GM12878 (cell line): ENCODE results near the gene ABL2. TPM values are rescaled to one million over a fixed set of nuclear protein-coding genes. Genes with fewer than 3 reads are reported as not detected.
A peak's percentile ranks its signal among the peaks of the same experiment; 100 is the strongest.

Source experiments
- ATAC-seq: fragments of 200-7000 bp; cut with Tn5 transposase; 3 replicates; pipeline ENCODE4 v1.9.1; 2020; ENCODE audit warnings: mild to moderate bottlenecking, moderate library complexity
- BruUV-seq: library from RNA; stranded (reverse); fragments of 400-500 nt; replicated peaks from 2 replicates; lab custom pipeline; 2021; lab: Mats Ljungman, UMichigan
- CTCF ChIA-PET: fragments of 300-600 bp; sonication (Branson Sonifier 250); formaldehyde crosslinking; extraction: SDS; loops from one replicate; lab custom pipeline; 2021; ENCODE audit warnings: inconsistent platforms; lab: Yijun Ruan, JAX
- POLR2A ChIA-PET: fragments of 350-600 bp; formaldehyde crosslinking; extraction: SDS; loops from one replicate; lab custom pipeline; 2021; ENCODE audit warnings: inconsistent platforms; lab: Charles Lee
- RAD21 ChIA-PET: fragments of 300-600 bp; sonication (Branson Sonifier 250); formaldehyde crosslinking; loops from one replicate; lab custom pipeline; 2023; ENCODE audit warnings: antibody characterized with exemption; ENCODE audit not compliant: unreplicated experiment; lab: Charles Lee
- SMC1A ChIA-PET: fragments of 300-600 bp; sonication (Branson Sonifier 250); formaldehyde crosslinking; loops from one replicate; lab custom pipeline; 2023; ENCODE audit not compliant: unreplicated experiment, uncharacterized antibody; lab: Charles Lee
- DNase-seq: peaks from one replicate; pipeline ENCODE4 v3.0.0-alpha.2; 2011; ENCODE audit warnings: low read depth, low spot score
- FAIRE-seq: peaks from 3 replicates; lab custom pipeline; 2011; peaks lifted over from hg19 to GRCh38; lab: Jason Lieb, UNC
- H2AFZ ChIP-seq: 2 replicates; pipeline ENCODE4 v1.6.0; 2011; ENCODE audit warnings: low read depth, low read length, control low read depth; ENCODE audit not compliant: control insufficient read depth
- H3K27ac ChIP-seq: 2 replicates; pipeline ENCODE4 v1.5.1; 2011; ENCODE audit warnings: control low read depth; ENCODE audit not compliant: control insufficient read depth, insufficient read depth
- H3K27me3 ChIP-seq, 2 experiments: replicated peaks in 1 of 2; 2 replicates each; pipeline versions ENCODE4 v1.6.0 to v1.6.1; 2011; ENCODE audit warnings: low read length in 1 of 2; ENCODE audit not compliant: control insufficient read depth in 2 of 2, insufficient read depth in 2 of 2
- H3K36me3 ChIP-seq, 2 experiments: 2 replicates each; pipeline ENCODE4 v1.5.1; 2011; ENCODE audit warnings: low read length in 1 of 2; ENCODE audit not compliant: control insufficient read depth in 2 of 2, insufficient read depth in 2 of 2
- H3K4me1 ChIP-seq: 2 replicates; pipeline ENCODE4 v1.6.1; 2011; ENCODE audit warnings: mild to moderate bottlenecking, low read length, moderate library complexity, mixed read lengths; ENCODE audit not compliant: control insufficient read depth, insufficient read depth
- H3K4me2 ChIP-seq: 2 replicates; pipeline ENCODE4 v1.6.0; 2011; ENCODE audit warnings: control low read depth; ENCODE audit not compliant: control insufficient read depth, insufficient read depth
- H3K4me3 ChIP-seq: fragments of 200-600 bp; sonication (generic); 2 replicates; pipeline ENCODE4 v1.5.1; 2016
- H3K79me2 ChIP-seq: 2 replicates; pipeline ENCODE4 v1.6.0; 2011; ENCODE audit warnings: low read length; ENCODE audit not compliant: control insufficient read depth, insufficient read depth
- H3K9ac ChIP-seq: 2 replicates; pipeline ENCODE4 v1.8.0; 2011; ENCODE audit warnings: low read length, control low read depth, mixed read lengths; ENCODE audit not compliant: control insufficient read depth, insufficient read depth
- H3K9me3 ChIP-seq: replicated peaks from 3 replicates; pipeline ENCODE4 v1.5.1; 2011; ENCODE audit warnings: mild to moderate bottlenecking, low read length; ENCODE audit not compliant: control insufficient read depth, insufficient read depth
- H4K20me1 ChIP-seq: 2 replicates; pipeline ENCODE4 v1.6.0; 2011; ENCODE audit not compliant: control insufficient read depth, insufficient read depth
- CTCF ChIP-seq, 3 experiments: IDR thresholded peaks in 2 of 3; conservative IDR thresholded peaks in 1 of 3; 2 replicates each; pipeline ENCODE4 v1.5.1; 2011; ENCODE audit warnings: low read depth in 3 of 3, low read length in 3 of 3, mild to moderate bottlenecking in 3 of 3, control low read depth in 2 of 3, moderate library complexity in 2 of 3, inconsistent platforms in 1 of 3, mixed read lengths in 1 of 3; ENCODE audit not compliant: control insufficient read depth in 2 of 3, insufficient read depth in 1 of 3; ENCODE audit errors: extremely low read depth in 1 of 3
- NFIC ChIP-seq: IDR thresholded peaks from 2 replicates; pipeline ENCODE4 v1.6.1; 2012; ENCODE audit warnings: low read depth, mild to moderate bottlenecking, inconsistent platforms, low read length, moderate library complexity
- RAD21 ChIP-seq: IDR thresholded peaks from 2 replicates; pipeline ENCODE4 v1.6.1; 2011; ENCODE audit warnings: mild to moderate bottlenecking, low read depth, low read length, moderate library complexity; ENCODE audit not compliant: insufficient read depth
- SMC3 ChIP-seq: IDR thresholded peaks from 2 replicates; pipeline ENCODE4 v1.6.1; 2011; ENCODE audit warnings: low read length, improper control_type of control experiment, borderline replicate concordance
- YY1 ChIP-seq: IDR thresholded peaks from 2 replicates; pipeline ENCODE4 v1.6.1; 2011; ENCODE audit warnings: low read depth, mild to moderate bottlenecking, low read length
- whole genome bisulfite sequencing: methylation state at CpG from one replicate; pipeline ENCODE4 v1.1.6; 2016; ENCODE audit warnings: low lambda C conversion rate; ENCODE audit not compliant: insufficient replicate concordance, insufficient coverage; ENCODE audit errors: missing lambda C conversion rate; 5-methylcytosine and 5-hydroxymethylcytosine counted together
- in situ Hi-C: fragments of 300-500 bp; cut with MboI; formaldehyde crosslinking; loops from 9 replicates; pipeline ENCODE4 v1.14.3; 2018; ENCODE audit warnings: mixed read lengths
- intact Hi-C: fragments of 100-400 bp; cut with micrococcal nuclease; formaldehyde crosslinking; loops from one replicate; pipeline ENCODE4 v1.14.2; 2022; ENCODE audit not compliant: unreplicated experiment
- polyA plus RNA-seq, 11 experiments: library from polyadenylated mRNA; depleted of rRNA in 4 of 11; unstranded in 6 of 11; stranded (reverse) in 5 of 11; fragments of >200 nt; fragmentation: Nextera tagmentation in 4 of 11; fragmentation: Illumina TruSeq in 1 of 11; extraction: Ambion mirVana in 4 of 11; extraction: Trizol in 1 of 11; gene quantifications; 1 replicate in 1 of 11; 2 replicates in 10 of 11; pipeline versions ENCODE4 v1.2.1 to v1.2.3, GENCODE V29; 2011 to 2016; ENCODE audit warnings: inconsistent platforms in 2 of 11, missing spikeins in 2 of 11, low read depth in 1 of 11
- total RNA-seq, 4 experiments: library from RNA; depleted of rRNA in 3 of 4; stranded (reverse); fragments of >200 nt in 3 of 4; fragmentation: Illumina TruSeq in 1 of 4; extraction: Trizol in 1 of 4; gene quantifications; 2 replicates each; pipeline versions ENCODE4 v1.2.1 to v1.2.3, GENCODE V29; 2013 to 2021

Gene ABL2
- total and polyA plus RNA-seq, 10 of the 15 experiments (the other 5 are each of a cell fraction or from before 2014, with no cell fraction given) = 0.57 to 9.4 (median 3.6) TPM

GRCh38 chr1:179079113-179079761 lies 150.2 kb downstream of the ABL2 start:
- Histone ChIP-seq H2AFZ (no peak overlapping the region), H3K27ac (no peak overlapping the region), H4K20me1 (no peaks in the 10 kb centered on the region), H3K4me3 (no peak overlapping the region), H3K4me2 (no peak overlapping the region), H3K4me1 (peaks cover 14% of the 10 kb centered on the region), H3K9me3 (no peaks in the 10 kb centered on the region), H3K79me2 (peaks cover 24% of the 10 kb centered on the region), H3K27me3 (no peaks in the 10 kb centered on the region), H3K9ac (no peak overlapping the region), H3K36me3 (no peaks in the 10 kb centered on the region)
- in situ Hi-C loops = loop anchor here (25.0 kb wide), 1 partner anchor 733 kb away; no protein-coding TSS in a partner anchor
- ChIA-PET POLR2A (no interaction called here), SMC1A (interaction anchor here (0.7 to 5.9 kb wide), 15 partner anchors 26 to 730 kb away, joined by 3 to 35 read pairs (median 3); partner anchors contain the start of gene SOAT1), CTCF (interaction anchor here (0.7 to 5.4 kb wide), 24 partner anchors 9 to 735 kb away, joined by 3 to 80 read pairs (median 4); partner anchors contain the start of genes AXDND1 and SOAT1), RAD21 (interaction anchor here (0.6 to 8.3 kb wide), 12 partner anchors 37 to 290 kb away, joined by 3 to 61 read pairs (median 4); partner anchors contain the start of gene SOAT1)
- no peak for DNase-seq
- no TSS peak for BruUV-seq
- FAIRE-seq = peak; percentile 31
- ATAC-seq = peak; percentile 5; the same call in 2 of the 3 replicates
- intact Hi-C loops = loop anchor here (1.0 kb wide), 1 partner anchor 290 kb away; no protein-coding TSS in a partner anchor
- WGBS = 41% methylated on average over 9 of the region's 18 CpGs
- peak; percentile 77 to 79 (median 77) for TF ChIP-seq CTCF (IDR thresholded peaks at IDR 0.05 in 2 of 3, conservative IDR thresholded peaks at IDR 0.05 in 1 of 3; ENCODE audit: control insufficient read depth in 2 of 3, extremely low read depth in 1 of 3, insufficient read depth in 1 of 3, low read depth in 3 of 3, low read length in 3 of 3)
- peak; percentile 66; the same call in 1 of the 2 replicates for TF ChIP-seq SMC3
- peak; percentile 88 for TF ChIP-seq RAD21
- 0 out of 2 replicates have a peak, but pooled peaks have one; percentile 14 for TF ChIP-seq YY1
- TF ChIP-seq NFIC = no peak
